GM10266 (cell line): ENCODE measurements around the gene HCN4.

Source experiments
- DNase-seq: peaks from one replicate; pipeline ENCODE4 v3.0.0; 2012; ENCODE audit errors: extremely low spot score
- CTCF ChIP-seq: IDR thresholded peaks from 2 replicates; pipeline ENCODE4 v1.5.1; 2012; ENCODE audit warnings: mild to moderate bottlenecking, low read depth; ENCODE audit not compliant: control insufficient read depth, insufficient read depth; ENCODE audit errors: missing control alignments

Gene HCN4

GRCh38 chr15:73361337-73361736, 7.4 kb downstream of the HCN4 start:
- no peak for TF ChIP-seq CTCF

DNA sequence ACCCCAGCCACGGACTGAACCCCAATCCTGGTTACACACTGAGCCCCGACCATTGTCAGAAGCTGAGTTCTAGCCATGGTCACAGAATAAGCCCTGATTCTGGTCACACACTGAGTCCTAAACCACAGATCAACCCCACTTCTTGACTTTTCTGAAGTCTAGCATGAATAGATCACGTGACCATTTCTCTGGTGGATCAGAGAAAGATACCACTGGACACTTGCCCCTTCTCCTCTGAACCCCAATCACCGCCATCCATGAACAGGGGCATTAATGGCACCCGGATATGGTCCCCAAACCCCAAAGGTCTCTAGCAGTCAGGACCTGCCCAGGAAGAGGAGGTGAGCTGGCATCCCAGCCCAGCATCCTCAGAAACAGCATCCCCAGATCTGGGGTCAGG, 9.1 kb downstream of the HCN4 start:
- no peak for TF ChIP-seq CTCF

More at GRCh38 chr15:73361337-73361736, 7.4 kb downstream of the HCN4 start:
- no peak for DNase-seq

DNA sequence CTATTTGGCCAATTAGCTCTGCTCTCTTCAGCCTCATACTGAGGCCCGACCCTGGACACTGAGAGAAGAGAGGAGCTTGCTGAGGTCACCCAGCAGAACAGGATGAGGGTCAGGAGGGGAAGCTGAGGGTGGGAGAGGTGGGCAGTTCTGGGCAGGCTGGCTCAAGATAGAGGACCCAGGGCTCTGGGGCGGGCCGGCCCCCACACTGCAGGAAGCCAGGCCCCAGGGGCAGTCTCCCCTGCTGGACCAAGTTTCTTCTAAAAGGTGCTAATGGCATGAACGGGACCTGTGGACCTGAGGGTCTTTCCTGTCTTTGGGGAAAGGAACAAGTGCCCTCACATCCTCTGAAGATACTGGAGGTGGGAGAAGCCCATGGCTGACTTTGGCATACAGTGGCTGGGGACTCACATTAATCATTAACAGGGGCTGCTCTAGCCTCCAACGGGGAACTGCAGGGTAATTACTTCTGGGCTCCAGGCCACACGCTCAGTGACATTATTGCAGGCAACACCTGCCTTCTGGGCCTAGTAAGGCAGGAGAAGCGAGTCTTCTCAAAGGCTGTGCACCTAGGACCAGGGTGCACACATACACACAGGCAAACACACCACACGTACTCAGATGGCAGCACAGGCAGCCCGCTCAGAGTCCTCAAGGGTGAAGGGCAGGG, 10.6 kb downstream of the HCN4 start:
- TF ChIP-seq CTCF = no peak
- DNase-seq = no peak

More for the DNA sequence above, 9.1 kb downstream of the HCN4 start:
- DNase-seq = no peak

- DNase-seq = no peak
- no peak for TF ChIP-seq CTCF
Observed at GRCh38 chr15:73355612-73356265, 13.0 kb downstream of the HCN4 start.

DNA sequence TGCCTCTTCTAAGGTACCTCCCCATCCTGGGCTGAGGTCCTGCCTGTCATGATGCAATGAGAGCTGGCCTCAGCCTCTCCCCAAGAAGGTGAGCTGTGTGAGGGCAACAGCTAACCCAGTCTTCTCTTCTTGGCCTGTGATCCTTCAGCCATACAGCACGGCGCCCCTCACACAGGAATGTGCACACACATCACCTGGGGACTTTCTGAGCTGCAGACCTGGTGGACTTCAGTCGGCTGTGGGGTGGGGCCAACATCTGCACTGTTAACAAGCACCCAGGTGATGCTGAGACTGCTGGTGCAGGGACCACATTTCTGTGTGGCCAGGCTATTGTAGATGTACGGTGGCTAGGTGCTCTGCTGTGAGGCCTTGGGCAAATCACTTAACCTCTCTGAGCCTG, 14.5 kb downstream of the HCN4 start:
- DNase-seq = no peak
- TF ChIP-seq CTCF = no peak

GRCh38 chr15:73353734-73354133, 15.0 kb downstream of the HCN4 start:
- TF ChIP-seq CTCF = no peak
- no peak for DNase-seq

DNA sequence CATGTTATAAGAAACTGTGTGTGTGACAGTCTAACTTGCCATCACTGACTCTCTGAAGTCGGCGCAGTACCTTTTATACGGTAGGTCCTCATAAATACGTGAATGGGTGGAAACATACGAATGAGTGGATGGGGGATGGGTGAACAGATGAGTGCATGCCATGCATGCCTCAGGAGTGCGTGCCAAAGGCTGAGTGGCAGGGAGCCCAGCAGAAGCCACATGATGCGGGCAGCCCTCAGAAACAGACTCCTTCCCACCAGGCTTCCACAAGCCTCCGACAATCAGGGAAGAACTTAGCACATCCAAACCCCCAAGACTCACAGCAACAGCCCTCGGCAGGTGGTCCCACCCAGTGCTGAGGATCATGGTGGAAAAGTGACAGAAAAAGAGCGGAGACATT, 16.7 kb downstream of the HCN4 start:
- TF ChIP-seq CTCF = no peak
- no peak for DNase-seq
